D721Med (cell line): ENCODE data around the gene CYSLTR2.

ENCODE experiments used
- DNase-seq: peaks from one replicate; pipeline ENCODE4 v3.0.0; 2011; ENCODE audit warnings: low spot score; ENCODE audit not compliant: insufficient read length
- FAIRE-seq: peaks from 2 replicates; lab custom pipeline; 2011; peaks lifted over from hg19 to GRCh38; lab: Jason Lieb, UNC
- CTCF ChIP-seq: IDR thresholded peaks from 2 replicates; pipeline ENCODE4 v1.5.1; 2012; ENCODE audit warnings: mild to moderate bottlenecking, control low read depth; ENCODE audit not compliant: insufficient read depth; ENCODE audit errors: missing control alignments

CYSLTR2 gene

DNA sequence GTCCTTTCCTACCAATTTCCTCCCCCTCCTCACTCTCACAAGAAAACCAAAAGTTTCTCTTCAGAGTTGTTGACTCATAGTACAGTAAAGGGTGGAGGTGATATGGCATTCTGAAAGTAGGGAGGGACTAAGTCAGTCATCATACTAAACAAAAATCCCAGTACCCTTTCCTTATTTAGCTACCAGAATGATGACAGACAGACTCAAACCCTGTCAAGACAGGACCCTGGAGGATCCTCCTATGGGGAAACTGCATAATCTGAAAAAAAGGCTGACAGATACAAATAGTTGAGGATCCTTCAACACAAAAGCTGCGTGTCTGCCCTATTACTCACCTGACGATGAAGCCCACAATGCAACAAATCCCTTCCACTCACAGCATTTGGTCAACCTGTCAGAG lies 55.5 kb downstream of the CYSLTR2 start:
- no peak for TF ChIP-seq CTCF
- DNase-seq (no peak), FAIRE-seq (no peak)

GRCh38 chr13:48710160-48710559 lies 56.4 kb downstream of the CYSLTR2 start:
- no peak for DNase-seq
- TF ChIP-seq CTCF, result no peak
- FAIRE-seq, result no peak

DNA sequence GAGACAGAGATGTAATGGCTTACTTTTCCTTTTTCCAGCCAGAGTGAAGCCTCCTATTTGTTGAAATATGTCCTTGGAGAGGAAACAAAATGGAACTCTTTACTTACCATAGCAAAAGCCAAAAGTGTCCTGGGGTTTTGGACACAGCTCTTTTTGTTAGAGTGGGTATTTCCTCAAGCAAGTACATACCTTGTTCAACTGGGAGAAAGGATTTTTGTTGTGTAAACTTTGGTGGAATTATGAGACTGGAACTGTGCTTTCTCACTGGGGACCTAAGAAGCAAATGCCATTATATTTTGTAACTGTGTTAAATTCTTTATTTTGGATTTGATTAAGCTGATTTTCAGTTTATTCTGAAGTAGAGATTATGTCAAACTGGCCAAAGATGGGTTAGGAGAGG lies 58.4 kb downstream of the CYSLTR2 start:
- FAIRE-seq (no peak), DNase-seq (no peak)
- no peak for TF ChIP-seq CTCF

GRCh38 chr13:48715977-48716376 lies 62.2 kb downstream of the CYSLTR2 start:
- no peak for TF ChIP-seq CTCF
- FAIRE-seq (no peak), DNase-seq (no peak)

GRCh38 chr13:48720621-48721020 lies 66.9 kb downstream of the CYSLTR2 start:
- DNase-seq, result no peak
- TF ChIP-seq CTCF, result no peak
- FAIRE-seq, result no peak

DNA sequence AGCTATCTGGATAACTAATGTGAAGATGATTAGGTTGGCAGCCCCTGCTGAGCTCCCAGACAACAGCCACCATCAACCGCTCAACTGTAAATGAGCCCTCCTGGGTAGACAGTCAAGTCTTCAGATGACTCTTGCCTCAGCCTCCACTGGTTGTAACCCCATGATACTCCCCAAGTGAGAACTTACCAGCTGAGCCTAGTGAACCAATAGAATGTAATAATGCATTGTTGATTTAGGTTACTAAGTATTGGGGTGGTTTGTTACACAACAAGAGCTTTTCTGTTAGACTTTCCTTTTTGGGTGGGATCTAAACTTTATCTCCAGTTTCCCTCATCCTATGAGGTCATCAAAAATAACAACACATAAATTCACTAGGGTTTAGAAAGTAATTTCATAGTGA lies 69.4 kb downstream of the CYSLTR2 start:
- FAIRE-seq (no peak), DNase-seq (no peak)

GRCh38 chr13:48725271-48725670 lies 71.5 kb downstream of the CYSLTR2 start:
- no peak for DNase-seq
- no peak for FAIRE-seq
- no peak for TF ChIP-seq CTCF

More for the DNA sequence above, 69.4 kb downstream of the CYSLTR2 start:
- TF ChIP-seq CTCF, result no peak
